ENCODE measurements around the gene LMBRD2. TPM values are rescaled to one million over a fixed set of nuclear protein-coding genes. Genes with fewer than 3 reads are reported as not detected.

Gene LMBRD2
- total RNA-seq, 1 experiment from 2014 or later, result 5.6 TPM

GRCh38 chr5:36056422-36056821 lies 95.3 kb downstream of the LMBRD2 start:
- ChIA-PET POLR2A (interaction anchor here (0.6 kb wide), 1 partner anchor 69 kb away, joined by 3 read pairs; no protein-coding TSS in a partner anchor), CTCF (no interaction called here)
- Mint-ChIP-seq H3K4me3 (no peak overlapping the region), H3K9me3 (no peaks in the 10 kb centered on the region), H3K36me3 (peaks cover 2% of the 10 kb centered on the region), H3K27ac (no peak overlapping the region), H3K27me3 (ENCODE audit: low read depth) (no peaks in the 10 kb centered on the region), H3K4me1 (no peaks in the 10 kb centered on the region)
- ATAC-seq (no peak), DNase-seq (ENCODE audit: low spot score) (no peak)
- TF ChIP-seq SMAD3 (CRISPR knock-in tag; IDR thresholded peaks at IDR 0.05; ENCODE audit: borderline replicate concordance), result no peak
- no peak for TF ChIP-seq ATF2 (CRISPR knock-in tag; IDR thresholded peaks at IDR 0.05; ENCODE audit: borderline replicate concordance, low read depth)
- TF ChIP-seq NFYB (CRISPR knock-in tag; conservative IDR thresholded peaks at IDR 0.05; ENCODE audit: low read depth), result no peak

GRCh38 chr5:36055984-36056383 lies 95.7 kb downstream of the LMBRD2 start:
- H3K27me3 Mint-ChIP-seq (ENCODE audit: low read depth), result no peaks in the 10 kb centered on the region
- DNase-seq (ENCODE audit: low spot score) (no peak), ATAC-seq (no peak)
- no peak for TF ChIP-seq TEAD4 (CRISPR knock-in tag; IDR thresholded peaks at IDR 0.05)
- no peak for TF ChIP-seq CREB1 (CRISPR knock-in tag; IDR thresholded peaks at IDR 0.05)
- TF ChIP-seq HMGA2 (CRISPR knock-in tag; IDR thresholded peaks at IDR 0.05), result no peak
- no peak for TF ChIP-seq KAT7 (CRISPR knock-in tag; IDR thresholded peaks at IDR 0.05; ENCODE audit: borderline replicate concordance)
- TF ChIP-seq PRDM15 (CRISPR knock-in tag; IDR thresholded peaks at IDR 0.05), result no peak
- TF ChIP-seq OVOL2 (CRISPR knock-in tag; IDR thresholded peaks at IDR 0.05; ENCODE audit: borderline replicate concordance), result no peak
- POLR2A ChIA-PET, result interaction anchor here (0.6 kb wide), 1 partner anchor 69 kb away, joined by 3 read pairs; no protein-coding TSS in a partner anchor
- CTCF ChIA-PET, result no interaction called here
- no peaks in the 10 kb centered on the region for H3K9me3 Mint-ChIP-seq
- no peak overlapping the region for H3K27ac Mint-ChIP-seq
- no peak overlapping the region for H3K4me3 Mint-ChIP-seq
- peaks cover 2% of the 10 kb centered on the region; the same call in 1 of the 2 replicates for H3K36me3 Mint-ChIP-seq
- H3K4me1 Mint-ChIP-seq, result no peaks in the 10 kb centered on the region

GRCh38 chr5:36054647-36055046 lies 97.0 kb downstream of the LMBRD2 start:
- Mint-ChIP-seq H3K36me3 (peaks cover 3% of the 10 kb centered on the region), H3K4me3 (no peak overlapping the region), H3K4me1 (no peaks in the 10 kb centered on the region), H3K9me3 (no peaks in the 10 kb centered on the region), H3K27me3 (ENCODE audit: low read depth) (no peaks in the 10 kb centered on the region), H3K27ac (no peak overlapping the region)
- POLR2A ChIA-PET, result no interaction called here
- DNase-seq (ENCODE audit: low spot score) (no peak), ATAC-seq (no peak)
- CTCF ChIA-PET, result no interaction called here
- TF ChIP-seq ZMAT4 (CRISPR knock-in tag; IDR thresholded peaks at IDR 0.05) (no peak), USF1 (CRISPR knock-in tag; IDR thresholded peaks at IDR 0.05) (no peak), ZNF219 (CRISPR knock-in tag; IDR thresholded peaks at IDR 0.05; ENCODE audit: borderline replicate concordance) (no peak), NR3C1 (CRISPR knock-in tag; conservative IDR thresholded peaks at IDR 0.05; ENCODE audit: low read depth) (no peak), OVOL2 (CRISPR knock-in tag; IDR thresholded peaks at IDR 0.05; ENCODE audit: borderline replicate concordance) (no peak), MXD4 (CRISPR knock-in tag; IDR thresholded peaks at IDR 0.05; ENCODE audit: borderline replicate concordance) (no peak), SOX15 (CRISPR knock-in tag; IDR thresholded peaks at IDR 0.05) (no peak), PRRX2 (CRISPR knock-in tag; IDR thresholded peaks at IDR 0.05) (no peak), ZNF138 (CRISPR knock-in tag; conservative IDR thresholded peaks at IDR 0.05) (no peak), ZNF425 (CRISPR knock-in tag; conservative IDR thresholded peaks at IDR 0.05) (no peak), MYBL2 (CRISPR knock-in tag; IDR thresholded peaks at IDR 0.05) (no peak)

Measured in WTC11 (cell line).